ACC112 (cell line): ENCODE results near the gene PAK1IP1.
"Not testable (repeated sequence)": the region's sequence is repeated elsewhere in the genome, so short reads cannot be mapped to it uniquely, and the experiment has no call there.

Source experiments
- H2AFZ ChIP-seq: fragments of 200-600 bp; sonication (generic); one replicate; pipeline ENCODE4 v1.6.0; 2017; ENCODE audit warnings: antibody characterized with exemption, low read length; ENCODE audit not compliant: unreplicated experiment
- H3K27ac ChIP-seq: fragments of 200-600 bp; sonication (generic); 2 replicates; pipeline ENCODE4 v1.5.1; 2014; ENCODE audit warnings: low read depth, mild to moderate bottlenecking, antibody characterized with exemption, low read length, moderate library complexity
- H3K27me3 ChIP-seq: fragments of 200-600 bp; sonication (generic); 2 replicates; pipeline ENCODE4 v1.6.1; 2014; ENCODE audit warnings: mild to moderate bottlenecking, antibody characterized with exemption, low read length, moderate library complexity, mixed read lengths; ENCODE audit not compliant: insufficient read depth
- H3K36me3 ChIP-seq: fragments of 200-600 bp; sonication (generic); 2 replicates; pipeline ENCODE4 v1.6.1; 2016; ENCODE audit warnings: mild to moderate bottlenecking, antibody characterized with exemption, low read length, moderate library complexity, mixed read lengths; ENCODE audit not compliant: insufficient read depth
- H3K4me1 ChIP-seq: fragments of 200-600 bp; sonication (generic); one replicate; pipeline ENCODE4 v1.6.1; 2016; ENCODE audit warnings: low read length, mixed read lengths; ENCODE audit not compliant: insufficient read depth, unreplicated experiment, control insufficient read depth
- H3K4me3 ChIP-seq: fragments of 200-600 bp; sonication (generic); 2 replicates; pipeline ENCODE4 v1.5.1; 2014; ENCODE audit warnings: mild to moderate bottlenecking, low read depth, low read length
- H3K79me2 ChIP-seq: fragments of 200-600 bp; sonication (generic); one replicate; pipeline ENCODE4 v1.6.0; 2016; ENCODE audit warnings: low read length; ENCODE audit not compliant: control insufficient read depth, unreplicated experiment, insufficient read depth

Gene PAK1IP1

DNA sequence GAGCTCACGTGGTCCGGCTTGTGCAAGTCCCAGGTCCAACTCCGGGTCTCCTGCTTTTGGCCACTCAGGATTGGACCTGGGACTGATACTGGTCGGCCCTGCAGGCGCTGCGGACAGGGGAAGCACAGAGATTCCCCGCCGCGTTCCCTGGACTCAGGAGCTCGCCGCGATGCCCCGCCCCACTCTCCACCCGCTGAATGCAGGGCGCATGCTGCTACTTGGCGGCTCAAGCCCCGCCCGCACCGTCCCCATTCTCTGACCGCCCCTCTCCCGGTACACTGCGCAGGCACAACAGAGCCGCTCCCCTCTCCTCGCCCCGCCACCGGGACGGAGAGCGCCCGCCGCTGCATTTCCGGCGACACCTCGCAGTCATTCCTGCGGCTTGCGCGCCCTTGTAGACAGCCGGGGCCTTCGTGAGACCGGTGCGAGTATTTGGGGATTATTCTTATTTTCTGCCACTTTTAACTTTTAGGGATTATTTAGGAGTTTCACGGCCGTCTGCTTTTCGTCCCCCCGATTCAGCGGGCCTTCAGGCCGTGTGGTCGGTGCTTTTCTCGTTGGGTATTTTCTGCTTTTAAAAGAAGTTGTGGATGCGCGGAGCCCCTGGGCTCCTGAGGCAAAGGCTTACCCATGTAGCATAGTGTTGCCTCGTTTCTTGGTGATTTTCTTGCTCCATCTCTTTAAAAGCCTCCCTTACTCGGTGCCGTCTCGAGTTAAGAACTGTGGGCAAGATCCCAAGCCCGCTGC is 28.2 kb downstream of the PAK1IP1 start, which contains the start of gene TMEM14C:
TMEM14C (plus strand) TSS at position 251 of the 747 bp plus-strand sequence. CDS start 1,544 bp downstream, outside the sequence.
- peak within 1 kb of the TSS; percentile 67 for H3K27ac ChIP-seq
- H3K4me1 ChIP-seq: peaks cover 12% of the 10 kb centered on the region
- H3K79me2 ChIP-seq: peaks cover 40% of the 10 kb centered on the region
- no peaks in the 10 kb centered on the region for H3K27me3 ChIP-seq
- peak within 1 kb of the TSS; percentile 93 for H2AFZ ChIP-seq
- H3K4me3 ChIP-seq: peak within 1 kb of the TSS; percentile 90
- peaks cover 3% of the 10 kb centered on the region; the same call in 1 of the 2 replicates for H3K36me3 ChIP-seq

DNA sequence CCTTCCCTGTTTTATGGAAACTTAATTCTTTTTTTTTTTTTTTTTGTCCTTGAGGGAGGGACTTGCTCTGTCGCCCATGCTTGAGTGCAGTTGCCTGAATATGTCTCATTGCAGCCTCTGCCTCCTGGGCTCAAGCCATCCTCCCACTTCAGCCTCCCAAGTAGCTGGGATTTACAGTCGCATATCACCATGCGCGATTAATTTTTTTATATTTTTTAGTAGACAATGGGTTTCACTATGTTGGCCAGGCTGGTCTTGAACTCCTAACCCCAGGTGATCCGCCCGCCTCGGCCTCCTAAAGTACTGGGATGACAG is 28.8 kb downstream of the PAK1IP1 start:
- H2AFZ ChIP-seq: peak overlapping the region; percentile 81
- peaks cover 12% of the 10 kb centered on the region for H3K4me1 ChIP-seq
- peak overlapping the region; percentile 67; the same call in 1 of the 2 replicates for H3K27ac ChIP-seq

GRCh38 chr6:10725044-10725443 is 30.3 kb downstream of the PAK1IP1 start:
- Histone ChIP-seq H3K27ac (no peak overlapping the region), H2AFZ (no peak overlapping the region), H3K4me1 (peaks cover 12% of the 10 kb centered on the region), H3K36me3 (peaks cover 15% of the 10 kb centered on the region; the same call in 1 of the 2 replicates), H3K79me2 (peaks cover 43% of the 10 kb centered on the region), H3K27me3 (no peaks in the 10 kb centered on the region), H3K4me3 (no peak overlapping the region)

More for the DNA sequence above, 28.8 kb downstream of the PAK1IP1 start:
- peaks cover 4% of the 10 kb centered on the region; the same call in 1 of the 2 replicates for H3K36me3 ChIP-seq
- H3K4me3 ChIP-seq: peak overlapping the region; percentile 90
- H3K27me3 ChIP-seq: no peaks in the 10 kb centered on the region
- peaks cover 43% of the 10 kb centered on the region for H3K79me2 ChIP-seq

GRCh38 chr6:10725716-10726115 is 30.9 kb downstream of the PAK1IP1 start:
- peaks cover 12% of the 10 kb centered on the region for H3K4me1 ChIP-seq
- H3K27me3 ChIP-seq: no peaks in the 10 kb centered on the region
- peaks cover 43% of the 10 kb centered on the region for H3K79me2 ChIP-seq
- no peak overlapping the region for H3K4me3 ChIP-seq
- no peak overlapping the region for H3K27ac ChIP-seq
- no peak overlapping the region for H2AFZ ChIP-seq
- peaks cover 21% of the 10 kb centered on the region for H3K36me3 ChIP-seq

- H3K27ac ChIP-seq: no peak overlapping the region
- peaks cover 44% of the 10 kb centered on the region for H3K36me3 ChIP-seq
These were observed 35.5 kb downstream of the PAK1IP1 start for GRCh38 chr6:10730254-10730653.

GRCh38 chr6:10733151-10733715 is 38.5 kb downstream of the PAK1IP1 start:
- Histone ChIP-seq H2AFZ (no peak overlapping the region), H3K27me3 (no peaks in the 10 kb centered on the region), H3K4me3 (no peak overlapping the region), H3K79me2 (peaks cover under 1% of the 10 kb centered on the region), H3K36me3 (peaks cover 41% of the 10 kb centered on the region), H3K27ac (no peak overlapping the region), H3K4me1 (peaks cover 10% of the 10 kb centered on the region)

More at GRCh38 chr6:10730254-10730653, 35.5 kb downstream of the PAK1IP1 start:
- Histone ChIP-seq H2AFZ (no peak overlapping the region), H3K79me2 (peaks cover 21% of the 10 kb centered on the region), H3K27me3 (no peaks in the 10 kb centered on the region), H3K4me1 (peaks cover 8% of the 10 kb centered on the region), H3K4me3 (no peak overlapping the region)

DNA sequence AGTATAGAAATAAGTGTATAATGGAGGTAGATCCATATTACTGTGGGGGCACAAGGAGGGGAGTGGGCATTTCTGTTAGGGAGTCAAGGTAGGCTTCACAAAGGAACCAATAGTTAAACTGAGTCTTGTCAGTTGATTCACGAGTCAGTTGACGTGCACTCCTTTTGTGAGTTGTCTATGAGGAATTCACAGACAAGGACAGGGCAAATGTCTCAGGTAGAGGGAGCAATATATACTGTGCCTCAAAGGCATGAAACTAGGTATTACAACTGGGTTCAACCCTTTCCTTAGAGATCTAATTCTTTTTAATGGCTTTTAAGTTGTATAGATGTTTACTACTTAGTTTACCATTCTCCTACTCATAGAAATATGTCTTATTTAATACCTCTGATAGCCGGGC is 39.1 kb downstream of the PAK1IP1 start:
- Histone ChIP-seq H3K36me3 (peaks cover 37% of the 10 kb centered on the region), H3K27me3 (no peaks in the 10 kb centered on the region), H3K4me1 (peaks cover 10% of the 10 kb centered on the region), H3K4me3 (no peak overlapping the region), H3K79me2 (no peaks in the 10 kb centered on the region), H2AFZ (no peak overlapping the region), H3K27ac (peak overlapping the region; percentile 79)

DNA sequence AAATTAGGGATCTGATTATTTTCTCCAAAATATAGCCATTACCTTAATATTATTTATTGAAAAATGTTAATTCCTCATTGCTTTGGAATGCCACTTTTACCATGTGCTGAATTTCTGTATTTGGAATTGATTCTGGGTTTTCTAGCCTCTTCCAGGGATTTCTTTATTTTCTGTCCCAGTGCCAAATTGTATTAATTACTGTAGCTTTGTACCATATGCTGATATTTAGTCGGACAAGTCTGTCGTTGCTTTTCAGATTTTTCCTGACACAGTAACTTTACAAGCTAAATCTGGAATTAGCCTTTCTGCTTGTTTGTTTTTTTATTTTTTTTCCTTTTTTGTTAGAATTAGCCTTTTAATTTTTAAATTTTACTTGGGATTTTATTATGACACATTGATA is 42.0 kb downstream of the PAK1IP1 start:
- Histone ChIP-seq H3K27ac (no peak overlapping the region), H3K36me3 (peaks cover 22% of the 10 kb centered on the region; the same call in 1 of the 2 replicates), H3K4me3 (no peak overlapping the region), H3K79me2 (no peaks in the 10 kb centered on the region), H3K4me1 (peaks cover 10% of the 10 kb centered on the region), H2AFZ (no peak overlapping the region), H3K27me3 (no peaks in the 10 kb centered on the region)

- Histone ChIP-seq H3K79me2 (no peaks in the 10 kb centered on the region), H3K27me3 (no peaks in the 10 kb centered on the region), H3K4me3 (no peak overlapping the region), H3K27ac (no peak overlapping the region), H2AFZ (no peak overlapping the region), H3K4me1 (peaks cover 4% of the 10 kb centered on the region), H3K36me3 (0 out of 2 replicates have a peak, but pooled peaks cover 4% of the 10 kb centered on the region)
These were observed 45.3 kb downstream of the PAK1IP1 start for GRCh38 chr6:10740061-10740460.

- not testable (repeated sequence) for H3K27ac ChIP-seq, H3K4me3 ChIP-seq, H3K4me1 ChIP-seq, H3K36me3 ChIP-seq, H3K27me3 ChIP-seq, H2AFZ ChIP-seq, H3K79me2 ChIP-seq
These were observed 46.9 kb downstream of the PAK1IP1 start for GRCh38 chr6:10741643-10742042.

DNA sequence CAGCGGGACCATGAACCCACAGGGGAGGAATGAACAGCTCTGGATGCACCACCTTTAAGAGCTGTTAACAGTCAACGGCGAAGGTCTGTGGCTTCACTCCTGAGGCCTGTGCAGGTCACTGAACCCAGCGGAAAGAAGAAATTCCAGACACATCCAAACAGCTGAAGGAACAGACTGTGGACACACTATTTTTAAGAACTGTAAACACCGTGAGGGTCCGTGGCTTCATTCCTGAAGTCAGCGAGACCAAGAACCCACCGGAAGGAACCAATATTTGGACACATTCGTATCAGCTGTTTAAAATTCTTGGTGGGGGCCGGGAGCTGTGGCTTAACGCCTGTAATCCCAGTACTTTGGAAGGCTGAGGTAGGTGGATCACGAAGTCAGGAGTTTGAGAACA is 47.5 kb downstream of the PAK1IP1 start:
- H3K27ac ChIP-seq: no peak overlapping the region
- no peak overlapping the region for H2AFZ ChIP-seq
- H3K27me3 ChIP-seq: no peaks in the 10 kb centered on the region
- H3K36me3 ChIP-seq: 0 out of 2 replicates have a peak, but pooled peaks cover 4% of the 10 kb centered on the region
- H3K4me3 ChIP-seq: no peak overlapping the region
- H3K79me2 ChIP-seq: no peaks in the 10 kb centered on the region
- H3K4me1 ChIP-seq: no peaks in the 10 kb centered on the region
